ENCODE data around the gene BTBD8. TPM values are rescaled to one million over a fixed set of nuclear protein-coding genes. Genes with fewer than 3 reads are reported as not detected.

The BTBD8 gene
- total RNA-seq, 4 donors from 2014 or later: 4.6 to 8.9 (median 5.7) TPM

DNA sequence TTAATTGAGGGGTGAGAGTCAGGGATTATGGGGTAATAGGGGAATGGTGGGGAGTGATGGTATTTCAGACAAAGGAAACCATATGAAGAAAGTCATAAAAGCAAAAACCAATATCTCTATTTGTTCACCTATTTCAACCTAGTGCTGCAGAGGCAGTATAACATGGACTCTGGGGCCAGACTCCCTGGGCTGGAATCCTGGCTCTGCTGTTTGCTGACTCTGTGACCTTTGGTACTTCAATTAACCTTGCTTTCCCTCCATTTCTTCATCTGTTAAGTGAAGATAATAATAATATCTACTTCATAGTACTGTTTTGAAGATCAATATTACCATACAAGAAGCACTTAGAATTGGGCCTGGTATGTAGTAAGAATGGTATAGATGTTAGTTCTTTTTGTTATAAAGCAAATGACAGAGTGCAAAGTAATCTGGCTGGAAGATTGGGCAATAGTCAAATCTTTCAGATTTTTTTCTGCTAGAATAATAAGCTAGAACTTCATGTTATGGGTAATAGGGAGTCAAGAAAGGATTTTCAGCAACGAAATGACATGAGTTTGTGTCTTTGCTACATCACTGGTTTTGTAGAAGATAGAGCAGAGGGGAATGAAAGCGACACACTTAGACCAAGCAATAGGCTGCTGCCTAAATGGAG lies 41.3 kb upstream of the BTBD8 start:
- H3K27ac ChIP-seq: no peak overlapping the region
- H3K4me3 ChIP-seq: no peak overlapping the region
- TF ChIP-seq POLR2AphosphoS5 (IDR thresholded peaks at IDR 0.05) (no peak), CTCF (IDR thresholded peaks at IDR 0.05) (no peak), EP300 (IDR thresholded peaks at IDR 0.05) (no peak), POLR2A (IDR thresholded peaks at IDR 0.05) (no peak)
- H3K9me3 ChIP-seq: no peaks in the 10 kb centered on the region
- 88 to 92% methylated on average over 2 of the region's 2 CpGs for WGBS, 2 donors (ENCODE audit: low coverage in 1 of 2)
- no peaks in the 10 kb centered on the region for H3K4me1 ChIP-seq
- no peaks in the 10 kb centered on the region for H3K27me3 ChIP-seq
- no peak for ATAC-seq
- H3K36me3 ChIP-seq: no peaks in the 10 kb centered on the region

GRCh38 chr1:92040971-92041370 lies 39.2 kb upstream of the BTBD8 start:
- H3K36me3 ChIP-seq: no peaks in the 10 kb centered on the region
- no peak for ATAC-seq
- H3K27ac ChIP-seq: no peak overlapping the region
- no peaks in the 10 kb centered on the region for H3K27me3 ChIP-seq
- 75 to 82% methylated on average over 1 of the region's 1 CpG for WGBS, 2 donors (ENCODE audit: low coverage in 1 of 2)
- no peaks in the 10 kb centered on the region for H3K4me1 ChIP-seq
- TF ChIP-seq EP300 (IDR thresholded peaks at IDR 0.05) (no peak), POLR2AphosphoS5 (IDR thresholded peaks at IDR 0.05) (no peak), POLR2A (IDR thresholded peaks at IDR 0.05) (no peak), CTCF (IDR thresholded peaks at IDR 0.05) (no peak)
- H3K4me3 ChIP-seq: no peak overlapping the region
- H3K9me3 ChIP-seq: no peaks in the 10 kb centered on the region

GRCh38 chr1:92043621-92044020 lies 36.5 kb upstream of the BTBD8 start:
- no peaks in the 10 kb centered on the region for H3K9me3 ChIP-seq
- no peaks in the 10 kb centered on the region for H3K27me3 ChIP-seq
- no peak for ATAC-seq
- TF ChIP-seq CTCF (IDR thresholded peaks at IDR 0.05) (no peak), EP300 (IDR thresholded peaks at IDR 0.05) (no peak), POLR2A (IDR thresholded peaks at IDR 0.05) (no peak), POLR2AphosphoS5 (IDR thresholded peaks at IDR 0.05) (no peak)
- no peaks in the 10 kb centered on the region for H3K4me1 ChIP-seq
- H3K4me3 ChIP-seq: no peak overlapping the region
- no peak overlapping the region for H3K27ac ChIP-seq
- 75 to 100% methylated on average over 4 to 5 of the region's 5 CpGs for WGBS, 2 donors (ENCODE audit: low coverage in 1 of 2)
- H3K36me3 ChIP-seq: no peaks in the 10 kb centered on the region

DNA sequence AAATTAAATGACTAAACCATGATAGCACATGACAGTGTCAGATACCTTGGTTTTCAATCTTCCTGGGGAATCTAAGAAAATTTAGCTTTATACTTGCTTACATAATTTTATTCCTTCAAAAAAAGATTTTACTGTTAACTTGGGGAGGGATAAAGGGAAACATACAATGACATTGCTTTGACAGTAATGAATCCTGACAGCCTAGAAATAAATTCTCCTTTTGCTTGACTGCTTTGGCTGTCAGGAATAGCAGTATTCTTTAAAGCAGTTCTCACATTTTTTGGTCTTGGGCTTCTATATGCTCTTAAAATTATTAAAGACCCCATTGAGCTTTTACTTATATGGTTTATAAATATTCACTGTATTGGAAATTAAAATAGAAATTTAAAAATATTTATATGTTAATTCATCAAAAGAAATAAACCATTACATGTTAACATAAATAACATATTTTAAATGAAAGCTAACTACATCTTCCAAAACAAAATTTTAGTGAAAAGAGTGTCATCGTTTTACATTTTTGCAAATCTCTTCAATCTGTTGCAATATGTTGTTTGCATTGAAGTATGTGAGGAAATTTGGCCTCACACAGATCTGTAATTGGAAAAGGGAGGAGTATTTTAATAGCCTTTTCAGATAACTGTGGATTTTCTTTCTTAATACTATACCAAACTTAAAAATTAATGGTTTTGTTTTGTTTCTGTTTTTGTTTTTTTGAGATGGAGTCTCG lies 34.2 kb upstream of the BTBD8 start:
- ATAC-seq: no peak
- Histone ChIP-seq H3K4me1 (no peaks in the 10 kb centered on the region), H3K27ac (no peak overlapping the region), H3K4me3 (no peak overlapping the region), H3K9me3 (no peaks in the 10 kb centered on the region), H3K36me3 (no peaks in the 10 kb centered on the region), H3K27me3 (no peaks in the 10 kb centered on the region)
- TF ChIP-seq POLR2A (IDR thresholded peaks at IDR 0.05) (no peak), CTCF (IDR thresholded peaks at IDR 0.05) (no peak), EP300 (IDR thresholded peaks at IDR 0.05) (no peak), POLR2AphosphoS5 (IDR thresholded peaks at IDR 0.05) (no peak)
- WGBS, 2 donors (ENCODE audit: low coverage in 1 of 2): 83 to 90% methylated on average over 2 of the region's 2 CpGs

GRCh38 chr1:92051948-92052347 lies 28.2 kb upstream of the BTBD8 start:
- no peak overlapping the region for H3K27ac ChIP-seq
- no peaks in the 10 kb centered on the region for H3K4me1 ChIP-seq
- H3K4me3 ChIP-seq: no peak overlapping the region
- ATAC-seq: no peak
- H3K36me3 ChIP-seq: no peaks in the 10 kb centered on the region
- H3K27me3 ChIP-seq: no peaks in the 10 kb centered on the region
- H3K9me3 ChIP-seq: no peaks in the 10 kb centered on the region
- TF ChIP-seq POLR2AphosphoS5 (IDR thresholded peaks at IDR 0.05): no peak
- TF ChIP-seq POLR2A (IDR thresholded peaks at IDR 0.05): no peak
- no peak for TF ChIP-seq EP300 (IDR thresholded peaks at IDR 0.05)
- no peak for TF ChIP-seq CTCF (IDR thresholded peaks at IDR 0.05)
